ENCODE data around the gene CPA4.

The CPA4 gene

DNA sequence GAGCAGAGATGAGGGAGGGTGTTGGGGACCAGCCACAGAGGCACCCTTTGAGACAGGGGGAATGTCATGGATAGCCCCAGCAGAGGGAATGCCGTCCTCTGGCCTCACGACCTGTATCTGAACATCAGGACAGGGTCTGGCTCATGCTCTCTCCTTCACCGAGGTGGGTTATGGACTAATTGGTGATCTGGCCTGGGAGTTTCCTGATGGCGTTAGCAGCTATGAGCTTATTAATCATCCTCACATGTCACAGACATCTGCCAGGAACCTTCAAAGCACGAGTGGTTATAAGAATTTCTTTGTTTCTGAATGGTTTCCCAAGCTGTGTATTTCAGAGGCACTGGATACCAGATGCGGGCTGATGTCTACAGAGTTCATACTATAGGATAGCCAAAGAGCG is 6.9 kb downstream of the CPA4 start:
- Histone ChIP-seq H3K4ac (ENCODE audit: low read depth in 1 of 2, low read length in 2 of 2) (peak overlapping the region in 1 of 2 experiments; percentile 5), H3K79me1 (replicated peaks; ENCODE audit: low read length, poor library complexity, severe bottlenecking) (peaks cover 27% of the 10 kb centered on the region), H3K4me3 (ENCODE audit: insufficient read depth in 1 of 2, low read depth in 1 of 2, low read length in 2 of 2) (no peak overlapping the region), H2AK5ac (ENCODE audit: low read length, severe bottlenecking) (no peak overlapping the region), H2BK5ac (ENCODE audit: low read depth, low read length, poor library complexity, severe bottlenecking) (no peak overlapping the region), H3K9ac (ENCODE audit: low read length) (no peak overlapping the region), H3K27me3 (ENCODE audit: control insufficient read depth in 1 of 2, insufficient read depth in 1 of 2, low read length in 2 of 2) (no peaks in the 10 kb centered on the region), H2BK120ac (ENCODE audit: low read depth, low read length) (no peak overlapping the region), H2BK12ac (ENCODE audit: low read length in 2 of 2) (peak overlapping the region in 1 of 2 experiments; percentile 15), H3K36me3 (ENCODE audit: control insufficient read depth in 1 of 2, insufficient read depth in 2 of 2, low read depth in 1 of 2, low read length in 2 of 2) (peaks cover 0 to 47% of the 10 kb centered on the region in 2 experiments), H2AFZ (ENCODE audit: low read depth, low read length) (no peak overlapping the region), H4K8ac (ENCODE audit: low read length) (peak overlapping the region; percentile 12), H3K23ac (ENCODE audit: low read length in 2 of 2) (no peak overlapping the region), H3K9me3 (ENCODE audit: control insufficient read depth, low read length) (no peaks in the 10 kb centered on the region), H3K27ac (ENCODE audit: low read length, poor library complexity, severe bottlenecking) (no peak overlapping the region), H2BK15ac (ENCODE audit: low read depth, poor library complexity, severe bottlenecking) (no peak overlapping the region), H3K4me1 (ENCODE audit: control insufficient read depth, insufficient read depth, low read depth, low read length) (peaks cover 8% of the 10 kb centered on the region), H3K4me2 (ENCODE audit: low read length, poor library complexity, severe bottlenecking) (no peak overlapping the region), H4K91ac (ENCODE audit: low read length) (no peak overlapping the region), H3K14ac (ENCODE audit: low read length in 2 of 2) (no peak overlapping the region), H3K18ac (ENCODE audit: low read depth in 1 of 2, low read length in 2 of 2) (peak overlapping the region in 1 of 2 experiments; percentile 55)
- 70% methylated on average over 5 of the region's 7 CpGs for WGBS
- DNase-seq, result no peak

DNA sequence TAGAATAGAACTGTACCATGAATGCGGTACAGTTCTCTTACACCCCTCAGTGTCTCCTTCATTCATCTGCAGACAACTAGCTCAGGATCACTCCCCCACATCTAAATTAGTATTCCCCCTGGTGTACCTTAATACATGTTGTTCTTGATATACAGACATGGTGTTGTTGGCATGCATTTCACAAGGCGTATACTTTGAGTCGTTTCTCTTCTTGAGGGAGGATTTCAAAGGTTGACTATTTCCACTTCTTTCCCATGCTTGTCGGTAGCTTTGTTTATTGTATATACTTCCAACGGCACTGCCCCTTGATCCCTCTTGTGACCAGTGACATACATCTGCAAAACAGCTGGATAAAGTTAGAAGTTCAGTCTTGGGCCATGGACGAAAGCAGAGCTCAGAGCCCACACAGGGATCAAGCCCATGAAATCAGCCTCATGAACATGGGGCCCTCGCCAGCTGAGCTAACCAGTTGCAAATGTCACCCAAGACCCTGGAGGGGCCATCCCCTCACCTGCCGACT is 8.6 kb downstream of the CPA4 start:
- 63% methylated on average over 8 of the region's 8 CpGs for WGBS
- H2BK5ac ChIP-seq (ENCODE audit: low read depth, low read length, poor library complexity, severe bottlenecking), result no peak overlapping the region
- no peaks in the 10 kb centered on the region for H3K9me3 ChIP-seq (ENCODE audit: control insufficient read depth, low read length)
- H3K4me2 ChIP-seq (ENCODE audit: low read length, poor library complexity, severe bottlenecking), result no peak overlapping the region
- no peak overlapping the region for H3K4ac ChIP-seq (ENCODE audit: low read depth in 1 of 2, low read length in 2 of 2)
- H3K9ac ChIP-seq (ENCODE audit: low read length), result no peak overlapping the region
- peak overlapping the region; percentile 25 for H4K91ac ChIP-seq (ENCODE audit: low read length)
- no peak overlapping the region for H2BK120ac ChIP-seq (ENCODE audit: low read depth, low read length)
- H2AK5ac ChIP-seq (ENCODE audit: low read length, severe bottlenecking), result no peak overlapping the region
- H3K23ac ChIP-seq (ENCODE audit: low read length in 2 of 2), result no peak overlapping the region
- H3K36me3 ChIP-seq (ENCODE audit: control insufficient read depth in 1 of 2, insufficient read depth in 2 of 2, low read depth in 1 of 2, low read length in 2 of 2), result peaks cover 0 to 55% of the 10 kb centered on the region in 2 experiments
- peak; percentile 69 for DNase-seq
- H2BK15ac ChIP-seq (ENCODE audit: low read depth, poor library complexity, severe bottlenecking), result no peak overlapping the region
- H3K79me1 ChIP-seq (replicated peaks; ENCODE audit: low read length, poor library complexity, severe bottlenecking), result peaks cover 19% of the 10 kb centered on the region
- peak overlapping the region in 1 of 2 experiments; percentile 80 for H2BK12ac ChIP-seq (ENCODE audit: low read length in 2 of 2)
- no peak overlapping the region for H3K4me3 ChIP-seq (ENCODE audit: insufficient read depth in 1 of 2, low read depth in 1 of 2, low read length in 2 of 2)
- peak overlapping the region; percentile 45 for H4K8ac ChIP-seq (ENCODE audit: low read length)
- H3K18ac ChIP-seq (ENCODE audit: low read depth in 1 of 2, low read length in 2 of 2), result peak overlapping the region in 1 of 2 experiments; percentile 88
- peak overlapping the region in 1 of 2 experiments; percentile 38 for H3K14ac ChIP-seq (ENCODE audit: low read length in 2 of 2)
- H3K27ac ChIP-seq (ENCODE audit: low read length, poor library complexity, severe bottlenecking), result no peak overlapping the region
- H3K4me1 ChIP-seq (ENCODE audit: control insufficient read depth, insufficient read depth, low read depth, low read length), result peaks cover 2% of the 10 kb centered on the region
- H3K27me3 ChIP-seq (ENCODE audit: control insufficient read depth in 1 of 2, insufficient read depth in 1 of 2, low read length in 2 of 2), result peaks cover 0 to 3% of the 10 kb centered on the region in 2 experiments
- H2AFZ ChIP-seq (ENCODE audit: low read depth, low read length), result no peak overlapping the region

DNA sequence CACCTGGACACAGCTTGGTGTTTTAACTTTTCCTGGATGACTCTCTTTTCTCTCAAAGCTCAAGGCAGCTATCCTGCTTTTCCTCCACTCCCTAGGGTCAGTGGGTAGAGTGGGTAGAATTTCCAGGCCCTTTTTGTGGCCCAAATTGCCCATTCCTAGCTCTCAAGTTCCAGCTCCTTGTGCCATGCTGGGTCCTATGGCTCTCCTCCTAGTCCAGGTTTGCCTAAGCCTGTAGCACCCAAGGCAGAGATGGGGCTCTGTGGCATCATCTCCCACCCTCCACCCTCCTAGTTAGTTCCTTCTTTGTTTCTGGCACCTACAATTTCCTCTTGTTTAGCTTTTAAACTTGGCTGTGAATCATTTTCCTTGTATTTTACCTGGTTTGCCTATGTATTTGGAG is 9.7 kb downstream of the CPA4 start:
- Histone ChIP-seq H2BK120ac (ENCODE audit: low read depth, low read length) (no peak overlapping the region), H2AK5ac (ENCODE audit: low read length, severe bottlenecking) (peak overlapping the region; percentile 18), H2BK5ac (ENCODE audit: low read depth, low read length, poor library complexity, severe bottlenecking) (no peak overlapping the region), H4K91ac (ENCODE audit: low read length) (no peak overlapping the region), H2BK15ac (ENCODE audit: low read depth, poor library complexity, severe bottlenecking) (no peak overlapping the region), H3K9ac (ENCODE audit: low read length) (no peak overlapping the region), H3K23ac (ENCODE audit: low read length in 2 of 2) (no peak overlapping the region), H3K36me3 (ENCODE audit: control insufficient read depth in 1 of 2, insufficient read depth in 2 of 2, low read depth in 1 of 2, low read length in 2 of 2) (peaks cover 0 to 48% of the 10 kb centered on the region in 2 experiments), H2BK12ac (ENCODE audit: low read length in 2 of 2) (peak overlapping the region; percentile 40 to 59), H3K4ac (ENCODE audit: low read depth in 1 of 2, low read length in 2 of 2) (no peak overlapping the region), H3K4me2 (ENCODE audit: low read length, poor library complexity, severe bottlenecking) (no peak overlapping the region), H3K9me3 (ENCODE audit: control insufficient read depth, low read length) (no peaks in the 10 kb centered on the region), H3K4me3 (ENCODE audit: insufficient read depth in 1 of 2, low read depth in 1 of 2, low read length in 2 of 2) (no peak overlapping the region), H4K8ac (ENCODE audit: low read length) (peak overlapping the region; percentile 55), H3K79me1 (replicated peaks; ENCODE audit: low read length, poor library complexity, severe bottlenecking) (peaks cover 12% of the 10 kb centered on the region), H3K27ac (ENCODE audit: low read length, poor library complexity, severe bottlenecking) (no peak overlapping the region), H3K18ac (ENCODE audit: low read depth in 1 of 2, low read length in 2 of 2) (peak overlapping the region; percentile 11 to 80), H3K14ac (ENCODE audit: low read length in 2 of 2) (no peak overlapping the region), H3K27me3 (ENCODE audit: control insufficient read depth in 1 of 2, insufficient read depth in 1 of 2, low read length in 2 of 2) (peaks cover 0 to 3% of the 10 kb centered on the region in 2 experiments), H3K4me1 (ENCODE audit: control insufficient read depth, insufficient read depth, low read depth, low read length) (no peaks in the 10 kb centered on the region), H2AFZ (ENCODE audit: low read depth, low read length) (peak overlapping the region; percentile 44)
- DNase-seq, result no peak

DNA sequence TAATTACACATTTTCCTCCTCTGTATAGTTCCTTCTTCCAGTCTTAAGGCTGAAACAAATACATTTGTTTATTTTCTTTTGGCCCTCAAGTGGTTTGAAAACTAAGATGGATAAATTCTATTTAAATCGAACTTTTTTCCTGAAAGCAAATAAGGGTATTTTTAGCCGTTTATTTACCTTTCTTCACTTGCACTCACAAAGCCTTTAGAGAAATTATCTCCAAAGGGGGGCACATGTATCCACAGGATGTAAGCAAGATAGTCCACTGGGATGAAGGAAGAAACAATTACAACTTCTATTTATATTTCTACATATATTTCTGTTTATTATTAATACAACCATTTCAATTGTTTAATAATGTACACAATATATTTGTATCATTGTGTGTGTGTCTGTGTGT is 10.2 kb downstream of the CPA4 start:
- Histone ChIP-seq H3K36me3 (ENCODE audit: control insufficient read depth in 1 of 2, insufficient read depth in 2 of 2, low read depth in 1 of 2, low read length in 2 of 2) (peaks cover 0 to 45% of the 10 kb centered on the region in 2 experiments), H3K27ac (ENCODE audit: low read length, poor library complexity, severe bottlenecking) (no peak overlapping the region), H3K27me3 (ENCODE audit: control insufficient read depth in 1 of 2, insufficient read depth in 1 of 2, low read length in 2 of 2) (peaks cover 0 to 3% of the 10 kb centered on the region in 2 experiments), H3K9me3 (ENCODE audit: control insufficient read depth, low read length) (no peaks in the 10 kb centered on the region), H2BK12ac (ENCODE audit: low read length in 2 of 2) (no peak overlapping the region), H2AFZ (ENCODE audit: low read depth, low read length) (no peak overlapping the region), H3K4me1 (ENCODE audit: control insufficient read depth, insufficient read depth, low read depth, low read length) (no peaks in the 10 kb centered on the region), H3K9ac (ENCODE audit: low read length) (no peak overlapping the region), H3K4ac (ENCODE audit: low read depth in 1 of 2, low read length in 2 of 2) (no peak overlapping the region), H3K4me3 (ENCODE audit: insufficient read depth in 1 of 2, low read depth in 1 of 2, low read length in 2 of 2) (no peak overlapping the region), H3K23ac (ENCODE audit: low read length in 2 of 2) (no peak overlapping the region), H3K18ac (ENCODE audit: low read depth in 1 of 2, low read length in 2 of 2) (no peak overlapping the region), H3K79me1 (replicated peaks; ENCODE audit: low read length, poor library complexity, severe bottlenecking) (peaks cover 9% of the 10 kb centered on the region), H2BK15ac (ENCODE audit: low read depth, poor library complexity, severe bottlenecking) (no peak overlapping the region), H2AK5ac (ENCODE audit: low read length, severe bottlenecking) (no peak overlapping the region), H3K14ac (ENCODE audit: low read length in 2 of 2) (no peak overlapping the region), H2BK120ac (ENCODE audit: low read depth, low read length) (no peak overlapping the region), H4K91ac (ENCODE audit: low read length) (no peak overlapping the region), H4K8ac (ENCODE audit: low read length) (no peak overlapping the region), H3K4me2 (ENCODE audit: low read length, poor library complexity, severe bottlenecking) (no peak overlapping the region), H2BK5ac (ENCODE audit: low read depth, low read length, poor library complexity, severe bottlenecking) (no peak overlapping the region)
- DNase-seq, result no peak
- WGBS, result 60% methylated on average over 1 of the region's 2 CpGs

All from mesenchymal stem cell (in vitro differentiated cells and primary cell).